ENCODE results near the gene HLF.

DNA sequence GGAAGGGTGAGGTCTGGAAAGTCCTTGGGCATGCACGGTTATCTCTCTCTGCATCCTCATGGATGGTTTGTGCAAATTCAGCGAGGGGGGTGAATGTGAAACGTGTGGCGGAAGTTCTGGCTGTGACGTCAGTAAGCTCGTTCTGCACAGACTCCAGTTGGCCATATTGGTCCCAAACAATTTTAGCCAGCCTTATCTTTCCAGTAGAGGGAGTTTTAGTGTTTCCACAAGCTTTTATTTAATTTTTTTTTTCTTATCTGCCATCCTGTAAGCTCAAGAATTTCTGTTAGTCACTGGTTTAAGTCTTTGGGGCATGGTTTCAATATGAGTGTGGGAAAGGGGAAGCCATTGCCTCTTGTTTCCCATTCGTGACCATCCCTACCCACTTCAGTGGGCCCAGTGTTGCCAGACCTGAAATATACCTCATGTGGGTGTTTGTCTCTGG, 39.0 kb downstream of the HLF start:
- no peak for TF ChIP-seq EZH2 (IDR thresholded peaks at IDR 0.05; ENCODE audit: borderline replicate concordance, insufficient read depth, low read depth, low read length, poor library complexity, severe bottlenecking)
- TF ChIP-seq, protein P1, sequence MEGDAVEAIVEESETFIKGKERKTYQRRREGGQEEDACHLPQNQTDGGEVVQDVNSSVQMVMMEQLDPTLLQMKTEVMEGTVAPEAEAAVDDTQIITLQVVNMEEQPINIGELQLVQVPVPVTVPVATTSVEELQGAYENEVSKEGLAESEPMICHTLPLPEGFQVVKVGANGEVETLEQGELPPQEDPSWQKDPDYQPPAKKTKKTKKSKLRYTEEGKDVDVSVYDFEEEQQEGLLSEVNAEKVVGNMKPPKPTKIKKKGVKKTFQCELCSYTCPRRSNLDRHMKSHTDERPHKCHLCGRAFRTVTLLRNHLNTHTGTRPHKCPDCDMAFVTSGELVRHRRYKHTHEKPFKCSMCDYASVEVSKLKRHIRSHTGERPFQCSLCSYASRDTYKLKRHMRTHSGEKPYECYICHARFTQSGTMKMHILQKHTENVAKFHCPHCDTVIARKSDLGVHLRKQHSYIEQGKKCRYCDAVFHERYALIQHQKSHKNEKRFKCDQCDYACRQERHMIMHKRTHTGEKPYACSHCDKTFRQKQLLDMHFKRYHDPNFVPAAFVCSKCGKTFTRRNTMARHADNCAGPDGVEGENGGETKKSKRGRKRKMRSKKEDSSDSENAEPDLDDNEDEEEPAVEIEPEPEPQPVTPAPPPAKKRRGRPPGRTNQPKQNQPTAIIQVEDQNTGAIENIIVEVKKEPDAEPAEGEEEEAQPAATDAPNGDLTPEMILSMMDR (IDR thresholded peaks at IDR 0.05) = no peak
